ENCODE measurements around the gene STPG3.

The STPG3 gene

GRCh38 chr9:137302118-137302448, 51.0 kb downstream of the STPG3 start, which contains the start of gene NRARP:
Gene NRARP, minus strand, starts transcription at chr9:137302271. Its CDS starts 343 bp downstream, at chr9:137301928.
- DNase-seq (ENCODE audit: low spot score) = peak; percentile 95

- DNase-seq (ENCODE audit: low spot score) = no peak
Observed at GRCh38 chr9:137302449-137303150, 51.5 kb downstream of the STPG3 start.

Data from GM03348 (cell line).